Measurements from ENCODE around the gene CREG1.
A peak's percentile ranks its signal among the peaks of the same experiment; 100 is the strongest.
"Not testable (repeated sequence)": the region's sequence is repeated elsewhere in the genome, so short reads cannot be mapped to it uniquely, and the experiment has no call there.

The CREG1 gene

DNA sequence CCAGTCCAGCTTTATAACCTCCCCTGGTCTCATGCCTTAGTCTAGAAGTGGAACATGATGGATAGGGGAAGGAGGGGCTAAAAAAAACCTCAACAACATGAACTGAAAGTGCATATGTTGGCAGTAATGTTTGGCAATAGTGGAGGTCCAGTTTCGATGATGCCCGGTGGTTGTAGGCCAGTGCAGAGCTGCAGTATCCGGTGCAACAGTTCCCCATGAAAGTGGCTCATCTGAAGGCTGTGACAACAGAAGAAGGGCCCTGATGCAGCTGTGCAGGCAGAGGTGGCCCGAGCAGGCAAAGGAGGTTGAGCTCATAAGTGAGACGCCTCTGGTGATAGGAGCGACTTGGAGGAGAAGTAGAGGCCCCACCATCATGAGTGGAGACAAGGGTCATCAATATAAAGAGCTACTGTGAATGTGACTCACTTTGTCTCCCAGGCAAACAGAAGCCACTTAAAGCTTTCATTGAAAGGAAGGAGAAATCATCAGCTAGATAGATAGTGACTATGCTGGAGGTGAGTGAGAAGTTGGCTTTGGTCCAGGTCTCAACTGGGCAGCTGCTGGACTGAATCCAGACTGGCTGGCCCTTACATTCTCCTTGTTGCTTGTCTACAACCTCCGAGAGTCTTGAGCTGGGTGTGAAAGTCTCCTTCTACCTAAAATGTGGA is 10.2 kb upstream of the CREG1 start:
- DNase-seq (ENCODE audit: low spot score) = no peak

DNA sequence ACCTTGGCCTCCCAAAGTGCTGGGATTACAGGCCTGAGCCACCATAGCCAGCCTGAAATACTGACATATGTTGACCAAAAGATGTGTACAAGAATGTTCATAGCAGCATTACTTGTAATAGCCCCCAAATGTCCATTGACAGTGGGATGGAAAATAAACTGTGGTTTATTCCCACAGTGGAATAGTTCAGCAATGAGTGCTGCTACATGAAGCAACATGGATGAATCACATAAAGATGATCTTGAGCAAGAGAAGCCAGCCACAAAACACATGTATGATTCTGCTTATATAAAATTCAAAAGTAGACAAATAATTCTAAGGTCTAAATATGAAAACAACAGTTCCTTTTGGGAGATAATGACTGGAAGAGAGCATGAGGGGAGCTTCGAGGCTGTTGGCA is 9.1 kb upstream of the CREG1 start:
- DNase-seq (ENCODE audit: low spot score) = no peak

DNA sequence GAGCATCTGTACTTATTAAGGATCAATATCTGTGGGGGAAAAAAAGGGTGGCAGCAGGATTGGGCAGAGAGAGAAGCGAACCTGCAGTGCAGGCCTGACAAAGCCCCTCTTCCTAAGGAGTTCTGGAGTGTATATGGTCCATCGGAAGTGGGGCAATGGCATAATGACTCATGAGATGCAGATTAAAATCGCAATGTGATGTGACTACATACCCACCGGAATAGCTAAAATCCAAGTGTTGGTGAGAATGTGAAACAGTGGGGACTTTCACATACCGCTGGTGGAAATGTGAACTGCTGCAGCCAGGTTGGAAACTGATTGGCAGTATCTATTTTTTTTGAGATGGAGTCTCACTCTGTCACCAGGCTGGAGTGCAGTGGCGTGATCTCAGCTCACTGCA is 8.2 kb upstream of the CREG1 start:
- no peak for DNase-seq (ENCODE audit: low spot score)

- DNase-seq (ENCODE audit: low spot score) = peak; percentile 82
Measured at GRCh38 chr1:167555971-167556714, 2.6 kb upstream of the CREG1 start.

- DNase-seq (ENCODE audit: low spot score) = not testable (repeated sequence)
Measured at GRCh38 chr1:167555072-167555471, 1.5 kb upstream of the CREG1 start.

- no peak for DNase-seq (ENCODE audit: low spot score)
Measured at GRCh38 chr1:167554028-167554779, 642 bp upstream of the CREG1 start.

DNA sequence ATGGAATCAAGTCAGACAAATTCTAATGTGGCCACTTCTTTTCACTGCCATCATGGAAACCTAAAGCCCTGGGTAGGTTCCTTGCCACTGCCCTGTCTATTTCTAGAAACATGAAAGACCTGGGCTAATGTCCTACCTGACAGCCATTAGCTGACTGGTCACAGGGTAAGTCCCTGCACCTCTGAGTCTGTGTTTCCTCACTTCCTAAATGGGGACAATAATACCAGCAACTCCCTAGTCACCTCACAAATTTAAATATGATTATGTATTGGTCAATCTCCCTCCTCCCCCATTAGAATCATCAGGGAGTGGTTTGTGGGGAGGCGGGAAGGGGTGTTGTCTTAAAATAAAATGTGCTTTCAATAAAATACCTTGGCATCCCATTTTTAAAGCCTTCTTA is 2.2 kb downstream of the CREG1 start:
- no peak for DNase-seq (ENCODE audit: low spot score)

GRCh38 chr1:167548059-167548932 is 5.3 kb downstream of the CREG1 start:
- DNase-seq (ENCODE audit: low spot score) = no peak

GRCh38 chr1:167546935-167547334 is 6.6 kb downstream of the CREG1 start:
- no peak for DNase-seq (ENCODE audit: low spot score)

- no peak for DNase-seq (ENCODE audit: low spot score)
Measured at GRCh38 chr1:167545349-167545748, 8.2 kb downstream of the CREG1 start.

DNA sequence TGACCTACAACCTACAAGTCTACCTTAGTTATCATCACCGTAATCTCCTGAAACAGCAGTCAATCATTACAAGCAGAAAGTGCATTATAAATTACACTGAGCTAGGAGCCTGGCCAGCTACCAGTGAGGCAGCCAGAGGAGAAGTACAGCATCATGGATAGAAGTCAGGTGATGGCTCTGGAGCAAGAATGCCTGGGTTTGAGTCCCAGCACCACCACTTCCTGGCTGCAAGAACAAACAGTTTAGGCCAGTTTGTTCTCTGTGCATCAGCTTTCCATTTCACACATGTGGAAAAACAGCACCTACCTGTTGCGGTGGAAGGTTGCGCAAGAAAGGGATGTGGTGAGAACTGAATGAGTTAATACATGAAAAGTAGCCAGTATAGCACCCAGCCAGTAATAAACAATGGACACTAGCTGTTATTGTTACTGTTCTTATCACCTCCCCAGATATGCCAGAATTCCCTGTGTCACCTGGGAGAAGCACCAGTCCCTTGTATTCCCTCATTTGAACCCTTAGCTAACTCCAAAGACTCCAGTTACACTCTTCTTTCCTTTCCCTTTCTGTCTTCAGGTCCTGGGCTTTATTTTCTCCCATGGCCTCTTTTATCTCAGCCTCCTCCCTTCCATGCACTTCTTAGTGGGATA is 9.0 kb downstream of the CREG1 start:
- DNase-seq (ENCODE audit: low spot score) = no peak

DNA sequence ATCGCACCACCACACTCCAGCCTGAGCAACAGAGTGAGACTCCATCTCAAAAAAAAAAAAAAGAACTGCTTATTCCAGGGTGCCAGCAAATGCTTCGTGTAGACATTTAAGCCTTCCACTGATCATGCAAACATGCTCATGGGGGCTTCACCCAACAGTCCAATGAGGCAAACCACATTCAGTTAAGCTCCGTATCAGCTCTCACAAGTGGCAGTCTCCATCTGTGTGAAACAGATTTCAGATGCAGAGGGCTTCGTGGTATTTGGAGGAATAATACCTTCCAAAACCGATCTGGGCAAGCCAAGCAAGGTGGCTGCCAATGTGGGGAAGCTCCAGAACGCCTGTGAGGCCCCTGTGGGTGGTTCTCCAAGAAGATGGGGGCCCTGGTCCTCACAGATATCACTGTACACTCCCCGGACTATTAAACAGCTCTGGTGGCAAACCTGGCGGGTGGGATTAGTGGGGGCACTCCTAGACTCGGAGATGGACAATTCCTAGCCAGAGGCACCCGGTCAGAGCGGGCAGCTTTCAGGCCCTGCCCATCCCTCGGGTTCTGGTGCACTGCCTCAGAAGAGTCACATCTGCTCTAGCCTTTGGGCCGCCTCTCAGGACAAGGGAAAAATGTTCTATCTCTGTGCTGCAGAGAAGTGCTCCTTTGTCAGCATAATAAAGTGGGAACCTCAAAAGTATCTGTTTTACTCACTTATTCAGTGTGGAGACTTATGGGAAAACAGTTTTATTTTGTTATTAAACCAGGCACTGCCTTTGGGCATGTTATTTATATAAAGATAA is 10.2 kb downstream of the CREG1 start:
- no peak for DNase-seq (ENCODE audit: low spot score)

GRCh38 chr1:167542109-167543032 is 11.2 kb downstream of the CREG1 start:
- DNase-seq (ENCODE audit: low spot score) = no peak

GRCh38 chr1:167541610-167542009 is 12.0 kb downstream of the CREG1 start:
- DNase-seq (ENCODE audit: low spot score) = no peak

- no peak for DNase-seq (ENCODE audit: low spot score)
Measured at GRCh38 chr1:167541003-167541402, 12.6 kb downstream of the CREG1 start.

DNA sequence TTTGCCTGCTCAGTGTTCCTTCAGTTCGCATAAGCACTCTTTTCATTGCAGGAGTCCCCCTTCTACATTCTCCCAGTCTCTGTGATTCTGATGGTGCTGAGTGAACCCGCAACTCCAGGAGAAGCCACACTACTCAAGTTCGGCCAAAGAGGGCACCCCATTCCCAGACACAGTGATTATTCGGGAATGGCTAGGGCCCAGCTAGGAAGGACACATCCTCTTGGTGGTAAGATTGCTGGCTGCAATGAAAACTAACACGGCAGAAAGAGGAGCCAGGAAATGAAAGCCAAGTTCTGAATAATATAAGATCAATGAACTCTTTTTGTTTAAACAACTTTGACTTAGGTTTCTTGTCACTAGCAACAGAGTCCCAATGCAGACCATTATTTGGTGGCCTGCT is 14.9 kb downstream of the CREG1 start:
- DNase-seq (ENCODE audit: low spot score) = no peak

GRCh38 chr1:167533851-167534300 is 19.7 kb downstream of the CREG1 start:
- peak; percentile 68 for DNase-seq (ENCODE audit: low spot score)

GRCh38 chr1:167532964-167533824 is 20.4 kb downstream of the CREG1 start:
- DNase-seq (ENCODE audit: low spot score) = no peak

- no peak for DNase-seq (ENCODE audit: low spot score)
Measured at GRCh38 chr1:167532375-167532774, 21.2 kb downstream of the CREG1 start.
